ENCODE data around the gene TPRKB.
"Not testable (repeated sequence)": the region's sequence is repeated elsewhere in the genome, so short reads cannot be mapped to it uniquely, and the experiment has no call there.

TPRKB gene

DNA sequence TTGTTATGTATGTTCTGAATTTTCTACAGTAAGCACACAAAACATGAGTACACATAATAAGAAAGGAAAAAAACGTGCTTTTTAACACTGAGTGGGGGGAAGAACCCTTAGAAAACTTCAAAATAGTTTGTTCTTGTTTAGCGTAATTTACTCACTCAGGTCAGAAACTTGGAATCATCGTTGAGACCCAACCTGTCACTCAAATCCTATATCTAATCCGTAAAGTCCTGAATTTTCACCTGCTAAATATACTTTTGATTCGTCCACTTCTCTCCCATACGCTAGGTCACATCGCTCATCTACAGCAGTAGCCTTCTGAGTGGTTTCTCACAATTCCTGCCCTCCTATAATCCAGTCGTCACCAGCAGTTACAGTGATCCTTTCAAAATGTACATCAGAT lies 767 bp downstream of the TPRKB start:
- no peak for DNase-seq

GRCh38 chr2:73730810-73731209 lies 6.3 kb downstream of the TPRKB start:
- DNase-seq: no peak

DNA sequence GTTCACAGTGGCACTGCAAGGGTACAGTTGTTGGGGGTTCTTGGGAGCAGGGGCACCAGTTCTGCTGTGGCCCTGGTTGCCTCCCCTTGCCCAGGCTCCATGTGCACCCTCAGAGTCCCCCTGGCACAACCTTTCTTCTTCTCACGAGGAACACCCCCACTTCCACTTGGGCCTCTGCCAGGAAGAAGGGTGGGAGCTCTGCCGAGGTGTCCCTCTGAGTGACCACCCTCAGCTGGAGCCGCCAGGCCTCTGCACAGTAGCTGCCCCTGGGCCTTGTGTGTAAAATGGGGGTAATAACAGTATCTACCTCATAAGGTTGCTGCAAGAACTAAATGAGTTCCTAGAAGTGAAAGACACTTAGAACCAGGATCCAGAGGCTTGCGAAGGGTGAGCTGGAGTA lies 8.4 kb downstream of the TPRKB start:
- no peak for DNase-seq

DNA sequence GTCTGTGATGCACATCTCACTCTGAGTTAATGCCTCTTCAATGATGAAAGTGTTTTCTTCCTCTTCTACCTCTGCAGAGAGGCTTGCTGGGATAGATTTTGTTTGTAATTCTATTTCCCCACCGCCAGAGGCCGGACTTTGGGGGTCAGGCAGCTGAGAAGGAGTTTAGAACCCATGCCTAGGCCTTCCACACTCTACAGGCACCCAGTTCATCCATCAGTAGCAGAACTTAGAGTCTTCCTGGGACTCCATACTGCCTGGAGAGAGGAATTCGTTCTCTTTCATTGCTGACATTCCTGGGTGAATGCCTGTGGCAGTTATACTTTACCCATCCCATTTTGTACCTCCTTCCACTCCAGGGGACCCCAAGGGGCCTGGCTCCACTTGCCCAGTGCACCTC lies 9.1 kb downstream of the TPRKB start:
- no peak for DNase-seq

DNA sequence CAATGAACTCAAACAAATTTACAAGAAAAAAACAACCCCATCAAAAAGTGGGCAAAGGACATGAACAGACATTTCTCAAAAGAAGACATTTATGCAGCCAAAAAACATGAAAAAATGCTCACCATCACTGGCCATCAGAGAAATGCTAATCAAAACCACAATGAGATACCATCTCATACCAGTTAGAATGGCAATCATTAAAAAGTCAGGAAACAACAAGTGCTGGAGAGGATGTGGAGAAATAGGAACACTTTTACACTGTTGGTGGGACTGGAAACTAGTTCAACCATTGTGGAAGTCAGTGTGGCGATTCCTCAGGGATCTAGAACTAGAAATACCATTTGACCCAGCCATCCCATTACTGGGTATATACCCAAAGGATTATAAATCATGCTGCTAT lies 10.5 kb downstream of the TPRKB start:
- not testable (repeated sequence) for DNase-seq

- no peak for DNase-seq
Observed at GRCh38 chr2:73718851-73719621, 18.1 kb downstream of the TPRKB start.

DNA sequence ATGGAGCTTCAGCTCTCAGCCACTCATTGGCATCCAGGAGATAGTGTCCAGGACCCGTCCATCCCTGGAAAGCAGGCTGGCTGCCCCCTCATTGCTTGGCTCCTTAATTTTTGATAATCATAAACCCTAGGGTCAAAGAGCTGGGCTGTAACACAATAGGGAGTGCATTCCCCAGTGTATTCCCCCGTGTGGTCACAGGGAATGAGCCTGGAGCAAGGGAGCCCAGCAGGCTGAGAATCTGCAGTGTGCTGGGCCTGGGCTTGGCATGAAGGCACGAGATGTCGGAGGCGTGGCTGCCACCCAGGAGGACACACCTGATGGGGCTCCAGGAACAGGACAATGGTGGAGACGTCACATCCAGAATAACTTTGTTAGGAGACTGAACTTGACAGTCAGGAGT lies 18.7 kb downstream of the TPRKB start:
- DNase-seq: no peak

DNA sequence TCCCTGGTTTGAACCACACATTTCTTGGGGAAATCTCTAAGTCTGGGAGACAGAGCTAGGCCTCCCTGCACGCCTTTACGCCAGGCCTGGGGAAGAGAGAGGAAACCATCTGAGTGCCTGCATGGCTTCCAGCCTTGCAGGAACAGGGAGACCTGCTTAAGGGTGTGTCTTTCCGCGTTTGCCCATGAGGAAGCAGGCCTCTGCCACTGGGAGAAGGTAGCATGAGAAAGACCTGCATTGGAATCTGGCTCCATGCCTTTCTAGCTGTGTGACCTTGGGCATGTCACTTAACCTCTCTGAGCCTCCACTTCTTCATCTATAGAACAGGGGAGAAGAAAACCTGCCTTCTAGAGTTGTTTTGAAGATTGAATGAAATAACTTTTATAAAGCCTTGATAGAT lies 19.4 kb downstream of the TPRKB start:
- DNase-seq: not testable (repeated sequence)

DNA sequence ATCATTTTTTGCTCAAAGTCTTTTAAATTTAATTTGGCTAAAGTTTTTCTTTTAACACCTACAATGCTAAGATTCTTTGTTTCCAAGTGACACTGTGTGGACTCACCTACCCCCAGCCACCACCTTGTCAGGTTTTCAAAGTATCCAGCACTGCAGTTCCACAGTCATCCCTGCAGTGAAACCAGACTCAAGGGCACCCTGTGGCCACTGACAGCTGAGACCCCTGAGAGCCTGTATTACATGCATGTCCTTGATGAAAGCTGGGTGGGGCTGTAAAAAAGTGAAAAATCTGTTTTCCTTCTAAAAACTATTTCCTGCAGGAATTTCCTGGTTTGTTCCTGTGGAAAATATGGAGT lies 19.9 kb downstream of the TPRKB start:
- no peak for DNase-seq

GRCh38 chr2:73716543-73717250 lies 20.4 kb downstream of the TPRKB start:
- DNase-seq: no peak

- no peak for DNase-seq
Observed at GRCh38 chr2:73714091-73714490, 23.1 kb downstream of the TPRKB start.

DNA sequence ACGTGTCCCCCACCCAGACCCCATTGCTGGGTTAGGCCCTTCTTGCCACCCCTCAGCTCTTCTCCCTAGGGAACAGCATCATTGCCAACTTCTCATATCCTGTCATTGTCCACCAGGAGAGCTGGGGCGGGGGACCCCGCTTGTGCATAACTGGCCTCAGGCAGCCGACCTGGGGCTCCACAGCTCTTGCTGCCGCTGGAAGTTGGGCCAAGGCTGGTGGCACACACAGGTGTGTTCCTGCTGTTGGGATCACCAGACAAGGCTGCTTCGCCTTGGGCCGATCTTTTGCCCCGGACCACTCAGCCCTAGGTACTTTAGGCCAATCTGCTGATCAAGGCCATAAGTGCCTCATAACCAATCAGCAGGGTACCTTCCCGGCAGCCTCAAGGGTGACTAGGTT lies 28.6 kb downstream of the TPRKB start:
- DNase-seq: no peak

DNA sequence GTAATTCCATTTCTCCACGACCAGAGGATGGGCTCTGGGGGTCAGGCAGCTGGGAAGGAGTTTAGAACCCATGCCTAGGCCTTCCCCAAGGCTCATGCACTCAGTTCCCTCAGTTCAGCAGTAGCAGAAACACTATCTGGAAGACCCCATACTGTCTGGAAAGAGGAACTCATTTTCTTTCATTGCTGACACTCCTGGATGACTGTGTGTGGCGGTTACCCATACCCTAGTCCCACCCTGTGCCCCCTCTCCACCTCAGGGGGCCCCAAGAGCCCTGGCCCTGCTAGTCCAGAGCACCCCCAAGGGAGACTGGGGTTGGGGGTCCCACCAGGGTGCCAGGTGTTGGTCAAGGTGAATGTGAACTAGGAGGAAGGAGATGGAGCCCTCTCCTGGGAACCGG lies 29.5 kb downstream of the TPRKB start:
- DNase-seq: no peak

DNA sequence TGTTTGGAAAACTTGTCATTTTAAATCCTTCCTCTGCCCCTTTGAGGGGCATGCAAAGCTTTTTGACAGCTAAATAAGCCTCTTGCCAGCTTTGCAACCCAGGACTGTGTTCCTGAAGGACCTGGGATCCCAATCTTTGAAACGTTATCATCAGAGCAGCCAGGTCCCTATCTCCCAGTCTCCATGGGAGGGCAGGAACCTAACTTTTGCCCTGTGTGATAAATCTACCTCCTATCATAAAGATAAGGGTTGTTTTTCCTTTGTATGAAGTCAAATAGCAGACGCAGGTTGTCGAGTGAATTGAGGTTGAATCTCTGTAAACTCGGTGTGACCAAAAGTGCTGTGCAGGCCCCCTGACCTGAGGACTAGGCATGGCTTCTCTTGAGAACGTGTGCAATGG lies 30.1 kb downstream of the TPRKB start:
- DNase-seq: no peak

GRCh38 chr2:73705091-73705490 lies 32.1 kb downstream of the TPRKB start:
- DNase-seq: no peak

DNA sequence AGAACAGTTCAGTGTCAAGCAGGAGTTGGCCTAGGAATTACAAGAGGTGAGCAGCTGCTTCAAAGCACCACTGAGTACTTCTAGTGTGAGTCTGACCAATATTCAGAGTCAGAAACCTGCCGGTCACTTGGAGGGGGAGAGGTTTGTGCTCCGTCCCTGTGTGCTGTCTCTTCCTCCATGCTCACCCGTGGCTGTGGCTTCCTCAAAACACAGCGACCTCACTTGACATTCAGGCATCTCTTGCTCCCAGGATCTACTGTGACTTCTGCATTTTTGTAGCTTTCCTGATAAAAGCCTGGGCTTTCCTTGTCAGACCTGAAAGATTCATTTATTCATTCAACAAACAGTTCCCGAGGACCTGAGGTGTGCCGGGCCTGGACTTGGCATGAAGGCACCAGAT lies 32.9 kb downstream of the TPRKB start:
- no peak for DNase-seq

DNA sequence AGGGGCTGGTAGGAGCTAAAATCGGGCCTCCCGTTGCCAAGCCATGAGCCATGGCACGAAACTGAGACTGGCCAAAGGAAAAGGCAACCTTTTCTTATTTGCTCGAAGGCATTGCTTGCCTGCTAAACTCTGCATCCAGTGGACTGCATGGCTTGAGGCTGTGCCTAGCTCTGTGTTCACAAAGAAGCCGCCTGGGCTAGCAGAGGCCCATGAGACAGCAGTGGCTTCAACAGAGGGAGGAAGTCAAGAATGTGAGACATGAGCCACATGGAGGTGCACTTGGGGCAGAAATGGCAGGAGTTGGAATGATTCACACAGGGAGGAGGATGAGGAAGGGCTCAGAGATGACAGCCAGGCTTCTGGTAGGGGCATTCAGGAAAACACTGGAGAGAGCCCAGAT lies 33.5 kb downstream of the TPRKB start:
- DNase-seq: no peak

DNA sequence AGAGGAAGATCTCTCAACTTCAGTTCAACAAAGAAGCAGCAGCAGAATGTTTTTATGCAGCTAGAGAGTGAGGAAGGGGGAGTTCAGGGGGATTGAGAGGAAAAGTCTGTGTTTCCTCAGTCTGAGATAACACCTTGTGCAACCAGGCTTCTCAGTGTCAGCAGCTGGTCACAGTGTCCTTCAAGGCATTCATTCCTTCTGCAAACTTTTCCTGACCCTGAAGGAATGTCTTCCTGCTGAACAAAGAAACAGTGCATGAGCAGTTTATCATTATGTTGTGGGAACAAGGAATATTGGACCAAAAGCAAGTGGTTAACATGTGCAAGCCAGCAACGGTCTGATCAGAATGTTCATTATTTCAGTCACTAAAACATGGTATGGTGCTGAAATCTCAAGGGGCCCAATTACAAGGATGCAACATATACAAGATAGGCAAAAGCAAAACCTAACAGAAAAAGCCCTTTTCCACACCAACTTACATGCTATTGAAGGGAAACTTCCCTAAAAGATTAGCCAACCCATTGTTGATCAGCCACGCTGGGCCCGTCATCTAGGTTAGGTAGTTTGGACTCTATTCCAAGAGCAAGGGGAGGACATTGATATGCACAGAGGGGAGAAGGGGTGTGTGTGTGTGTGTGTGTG lies 34.2 kb downstream of the TPRKB start:
- DNase-seq: not testable (repeated sequence)

DNA sequence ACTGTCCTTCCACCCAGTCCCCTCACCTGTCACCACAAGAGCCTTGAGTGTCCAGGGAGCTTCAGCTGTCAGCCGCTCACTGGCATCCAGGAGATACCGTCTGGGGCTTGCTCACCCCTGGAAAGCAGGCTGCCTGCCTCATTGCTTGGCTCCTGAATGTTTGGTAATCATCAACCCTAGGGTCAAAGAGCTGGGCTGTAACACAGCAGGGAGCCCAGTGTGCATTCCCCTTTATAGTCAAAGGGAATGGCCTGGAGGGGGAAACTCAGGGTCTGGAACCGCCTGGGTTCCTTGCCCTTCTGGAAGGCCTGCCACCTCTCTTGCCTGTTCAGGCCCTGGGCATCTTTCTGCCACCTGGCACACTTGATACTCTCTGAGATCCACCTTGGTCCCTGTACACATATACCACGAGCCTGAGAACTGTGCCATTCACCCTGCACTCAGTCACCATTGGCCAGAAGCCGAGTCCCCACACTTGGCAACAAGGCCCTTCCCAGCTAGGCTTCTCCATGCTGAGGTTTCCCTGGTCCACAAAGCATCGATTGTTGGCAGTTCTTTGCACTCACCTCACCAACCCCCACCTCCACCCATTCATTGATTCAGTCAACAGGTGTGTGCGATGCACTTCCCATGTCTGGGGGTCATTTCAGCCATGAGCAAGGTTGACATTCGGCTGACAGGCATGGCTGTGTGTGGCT lies 35.0 kb downstream of the TPRKB start:
- DNase-seq: no peak

DNA sequence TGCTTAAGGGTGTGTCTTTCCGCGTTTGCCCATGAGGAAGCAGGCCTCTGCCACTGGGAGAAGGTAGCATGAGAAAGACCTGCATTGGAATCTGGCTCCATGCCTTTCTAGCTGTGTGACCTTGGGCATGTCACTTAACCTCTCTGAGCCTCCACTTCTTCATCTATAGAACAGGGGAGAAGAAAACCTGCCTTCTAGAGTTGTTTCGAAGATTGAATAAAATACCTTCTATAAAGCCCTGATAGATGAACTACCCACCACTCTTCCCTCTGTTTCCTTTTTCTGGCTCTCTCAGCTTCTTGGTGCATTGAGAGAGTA lies 35.7 kb downstream of the TPRKB start:
- DNase-seq: not testable (repeated sequence)

DNA sequence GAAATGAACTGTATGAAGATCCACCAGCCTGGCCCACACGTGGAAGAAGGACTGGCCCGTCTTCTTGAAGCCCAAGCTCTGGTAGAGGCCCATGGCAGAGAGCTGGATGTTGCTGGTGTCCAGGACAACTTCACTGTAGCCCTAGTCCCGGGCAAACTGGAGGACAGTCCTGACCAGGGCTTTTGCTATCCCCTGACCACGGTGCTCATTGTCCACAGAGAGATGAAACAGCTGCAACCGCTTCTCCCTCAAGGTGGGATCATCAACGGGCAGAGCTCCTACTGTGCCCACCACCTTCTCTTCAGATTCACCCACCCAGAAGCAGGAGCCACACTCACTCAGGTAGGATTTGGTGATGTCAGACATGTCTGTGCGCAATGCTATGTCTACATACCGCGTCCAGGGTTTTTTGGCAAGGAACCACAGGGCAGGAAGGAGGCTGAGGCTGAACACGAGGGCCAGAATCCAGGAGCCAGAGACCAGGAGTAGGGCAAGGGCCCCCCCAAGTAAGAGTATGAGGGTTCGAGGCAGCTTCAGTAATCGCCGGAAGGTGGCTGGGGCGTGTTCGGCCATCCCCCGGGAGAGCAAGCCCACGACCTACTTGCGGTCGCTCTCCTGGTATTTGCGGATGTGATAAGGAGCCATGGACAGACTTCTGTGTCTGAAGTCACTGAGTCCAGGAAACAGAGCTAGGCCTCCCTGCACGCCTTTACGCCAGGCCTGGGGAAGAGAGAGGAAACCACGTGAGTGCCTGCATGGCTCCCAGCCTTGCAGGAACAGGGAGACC lies 36.3 kb downstream of the TPRKB start:
- no peak for DNase-seq

GRCh38 chr2:73700131-73700611 lies 37.0 kb downstream of the TPRKB start:
- peak in 1 of 2 experiments; percentile 10 for DNase-seq

- DNase-seq: no peak
Observed at GRCh38 chr2:73699437-73699836, 37.7 kb downstream of the TPRKB start.
